GM21360 (cell line): ENCODE measurements around the gene BTBD16.

Experiments
- ATAC-seq: cut with Tn5 transposase; IDR thresholded peaks from one replicate; pipeline ENCODE4 v1.9.1; 2021; ENCODE audit warnings: mild to moderate bottlenecking, moderate library complexity; ENCODE audit not compliant: unreplicated experiment

Gene BTBD16

DNA sequence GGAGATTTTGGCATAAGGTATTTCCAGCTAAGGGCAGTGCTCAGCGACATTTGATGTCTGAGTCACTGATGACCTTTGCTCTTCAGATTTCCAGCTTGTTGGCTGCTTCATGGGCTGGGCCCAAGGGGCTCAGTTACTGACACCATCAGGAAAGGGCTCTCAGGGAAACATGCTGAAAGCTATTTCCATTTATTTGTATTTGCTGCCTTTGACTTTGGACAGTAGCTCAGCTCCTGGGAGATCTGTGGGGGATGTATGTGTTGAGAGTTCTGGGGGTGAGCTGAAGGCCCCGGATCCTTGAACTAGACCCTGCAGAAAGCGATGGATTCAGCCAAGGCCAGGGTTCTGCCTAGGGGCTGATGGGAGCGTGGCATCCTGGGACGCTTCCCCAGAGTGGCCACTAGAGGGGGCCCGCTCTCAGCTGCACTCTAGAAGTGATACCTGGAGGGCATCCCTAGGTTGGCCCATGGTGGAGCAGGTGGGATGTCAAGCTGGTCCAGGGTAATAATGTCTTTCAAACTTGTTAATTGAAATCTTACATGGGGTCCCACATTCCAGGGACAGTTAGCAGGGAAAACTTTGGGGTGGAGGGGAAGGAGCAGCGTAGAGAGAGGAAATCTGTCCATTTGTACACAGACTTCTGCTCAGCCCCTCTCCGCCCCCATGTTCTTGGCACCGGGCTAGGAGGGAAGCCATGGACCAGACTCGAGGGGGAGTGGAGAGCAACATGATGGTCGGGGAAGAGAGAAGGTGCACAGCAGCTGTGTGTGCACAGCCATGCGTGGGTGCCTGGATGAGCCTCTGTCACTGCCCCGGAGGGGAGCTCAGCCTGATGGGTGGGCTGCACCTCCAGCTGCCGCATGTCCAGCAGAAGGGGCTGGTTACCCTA, 3.0 kb upstream of the BTBD16 start:
- no peak for ATAC-seq

DNA sequence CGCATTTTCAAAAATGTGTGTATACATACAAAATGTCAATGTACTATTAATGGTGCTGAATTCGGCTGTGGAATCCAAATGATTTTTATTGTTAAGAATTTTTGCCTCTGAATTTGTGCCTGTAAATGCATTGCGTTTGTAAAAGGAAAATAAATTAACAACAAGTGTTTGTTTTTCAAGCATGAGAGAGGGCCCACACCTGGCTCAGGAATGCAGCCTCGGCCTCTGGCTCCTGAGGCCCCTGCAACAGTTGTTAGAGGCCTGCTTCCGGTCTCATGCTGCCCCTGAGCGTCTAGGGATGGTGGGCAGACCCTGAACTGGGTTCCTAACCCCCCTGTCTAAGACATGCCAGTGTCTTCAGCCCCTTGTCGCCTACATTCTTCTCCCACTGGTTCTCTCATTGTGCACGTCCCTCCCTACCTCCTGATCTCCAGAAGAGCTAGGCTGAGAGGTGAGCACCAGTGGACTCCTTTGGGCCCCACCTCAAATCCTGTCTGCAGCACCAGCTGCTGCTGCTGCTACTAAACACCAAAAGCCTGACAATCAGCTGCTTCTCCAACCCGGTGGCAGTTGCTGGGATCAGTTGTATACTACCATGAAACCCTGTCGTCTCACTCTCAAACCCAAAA, 1.9 kb upstream of the BTBD16 start:
- ATAC-seq = no peak

DNA sequence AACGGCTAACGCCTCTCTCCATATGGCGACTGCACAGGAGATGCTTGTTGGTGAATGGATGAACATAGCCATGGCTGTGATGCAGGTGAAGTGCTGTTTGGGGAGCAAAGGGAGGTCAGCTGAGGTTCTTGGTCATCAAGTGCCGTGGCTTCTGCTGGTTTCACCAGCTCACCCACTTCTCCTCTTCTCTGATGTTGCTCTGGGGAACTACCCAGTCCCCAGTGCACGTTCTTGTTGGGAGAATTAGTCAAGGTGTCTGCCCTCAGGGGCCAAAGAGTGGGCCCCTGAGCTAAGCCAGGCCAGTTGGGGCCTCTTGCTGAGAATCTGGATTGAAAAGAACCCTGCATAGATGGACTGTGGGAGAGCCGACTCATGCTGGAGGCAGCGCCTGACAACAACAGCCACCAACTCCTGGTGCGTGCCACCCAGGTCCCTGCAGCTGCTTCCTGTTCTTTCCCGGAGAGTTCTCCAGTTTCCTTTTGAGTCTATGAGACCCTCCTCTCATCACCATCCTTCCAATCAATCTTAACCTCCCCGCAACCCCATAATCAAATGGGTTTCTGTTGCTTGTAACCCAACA, 3.0 kb downstream of the BTBD16 start:
- ATAC-seq = no peak

DNA sequence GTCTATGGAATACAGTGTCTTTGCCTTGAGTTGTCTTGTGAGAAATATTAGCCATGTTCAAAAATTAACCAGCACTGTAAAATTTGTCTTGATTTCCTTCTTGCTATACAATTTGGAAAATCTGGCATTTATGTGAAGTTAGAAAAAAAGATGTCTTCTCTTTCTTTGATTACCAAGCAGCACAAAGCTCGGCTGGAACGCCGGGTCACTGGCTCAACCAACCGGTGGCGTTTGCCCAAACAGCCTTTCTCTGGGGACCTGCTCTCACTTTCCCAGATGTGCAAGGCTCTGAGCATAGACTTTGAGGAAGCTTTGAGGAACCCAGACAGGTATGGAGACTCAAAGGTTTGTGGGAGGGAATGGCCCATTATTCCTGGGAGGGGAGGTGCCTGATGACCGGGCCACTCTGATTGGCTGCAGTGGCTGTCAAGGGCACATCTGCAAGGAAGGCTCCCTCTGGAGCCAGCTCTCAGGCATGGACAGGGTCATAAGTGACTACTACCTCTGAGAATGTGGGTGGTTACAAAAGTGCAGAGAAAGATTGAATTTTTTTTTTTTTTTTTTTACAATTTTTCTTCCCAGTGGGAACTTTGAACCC, 5.6 kb downstream of the BTBD16 start:
- ATAC-seq = no peak

- no peak for ATAC-seq
Measured at GRCh38 chr10:122277526-122278136, 6.5 kb downstream of the BTBD16 start.

DNA sequence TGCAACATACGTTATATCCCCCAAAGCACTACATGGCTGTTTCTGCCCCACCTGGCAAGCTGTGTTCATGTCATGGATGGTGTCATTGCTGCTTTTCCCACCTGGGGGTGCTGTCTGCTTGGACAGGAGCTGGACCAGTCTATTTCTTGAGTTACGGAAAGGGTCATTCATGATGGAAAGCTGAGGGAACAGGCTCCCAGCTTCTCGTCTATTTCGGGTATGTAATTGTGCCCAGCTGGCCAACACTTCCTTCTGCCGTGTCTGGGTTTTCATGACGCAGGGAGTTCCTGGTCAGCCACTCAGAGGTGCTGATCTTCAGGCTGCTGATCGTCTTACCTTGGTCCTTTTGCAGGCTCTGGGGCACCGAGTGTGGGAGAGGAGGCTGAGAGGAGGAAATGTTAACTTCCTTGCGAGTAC, 8.6 kb downstream of the BTBD16 start:
- no peak for ATAC-seq

- ATAC-seq = no peak
Measured at GRCh38 chr10:122280156-122280555, 9.1 kb downstream of the BTBD16 start.

DNA sequence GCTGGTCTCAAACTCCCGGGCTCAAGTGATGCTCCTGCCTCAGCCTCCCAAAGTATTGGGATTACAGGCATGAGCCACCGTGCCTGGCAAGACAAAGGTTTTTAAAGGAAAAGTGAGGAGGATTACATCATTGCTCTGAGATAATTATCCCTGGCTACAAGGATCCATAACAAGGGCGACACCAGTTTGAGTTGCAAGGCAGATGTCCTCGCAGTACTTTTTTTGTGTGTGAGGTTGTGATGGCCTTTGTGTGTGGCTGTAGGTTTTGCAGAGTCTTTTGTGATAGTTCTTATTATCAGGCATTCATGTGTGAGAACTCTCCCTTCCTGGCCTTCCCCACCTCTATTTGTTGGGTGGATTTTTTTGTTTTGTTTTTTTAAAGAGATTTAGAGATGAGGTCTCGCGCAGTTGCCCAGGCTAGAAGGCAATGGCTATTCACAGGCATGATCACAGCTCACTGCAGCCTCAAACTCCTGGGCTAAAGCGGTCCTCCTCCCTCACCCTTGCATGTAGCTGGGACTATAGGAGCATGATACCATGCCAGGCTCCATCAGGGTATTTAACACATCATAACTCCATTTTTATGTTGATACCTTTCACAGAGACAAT, 10.0 kb downstream of the BTBD16 start:
- no peak for ATAC-seq

- ATAC-seq = no peak
Measured at GRCh38 chr10:122281751-122282150, 10.7 kb downstream of the BTBD16 start.

DNA sequence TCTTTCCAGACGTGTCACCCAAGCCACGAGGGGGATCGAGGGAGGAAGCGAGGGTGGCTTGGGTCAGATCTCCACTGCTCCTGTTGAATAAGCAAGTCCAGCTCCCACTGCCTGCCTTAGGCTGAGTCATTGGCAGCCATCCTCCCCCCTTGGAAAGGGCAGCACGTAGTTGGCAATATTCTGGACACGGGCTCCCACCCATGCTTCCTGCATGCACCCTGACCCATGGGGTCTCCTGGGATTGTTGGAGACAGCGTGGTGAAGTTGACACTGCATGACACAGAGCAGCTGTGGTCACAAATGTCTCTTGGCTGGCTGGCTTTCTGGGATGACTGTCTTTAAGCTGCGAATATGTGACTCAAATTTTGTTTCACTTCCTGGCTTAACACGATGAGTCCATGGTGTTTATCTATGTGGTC, 11.2 kb downstream of the BTBD16 start:
- ATAC-seq = no peak

GRCh38 chr10:122282909-122283308, 11.8 kb downstream of the BTBD16 start:
- no peak for ATAC-seq

DNA sequence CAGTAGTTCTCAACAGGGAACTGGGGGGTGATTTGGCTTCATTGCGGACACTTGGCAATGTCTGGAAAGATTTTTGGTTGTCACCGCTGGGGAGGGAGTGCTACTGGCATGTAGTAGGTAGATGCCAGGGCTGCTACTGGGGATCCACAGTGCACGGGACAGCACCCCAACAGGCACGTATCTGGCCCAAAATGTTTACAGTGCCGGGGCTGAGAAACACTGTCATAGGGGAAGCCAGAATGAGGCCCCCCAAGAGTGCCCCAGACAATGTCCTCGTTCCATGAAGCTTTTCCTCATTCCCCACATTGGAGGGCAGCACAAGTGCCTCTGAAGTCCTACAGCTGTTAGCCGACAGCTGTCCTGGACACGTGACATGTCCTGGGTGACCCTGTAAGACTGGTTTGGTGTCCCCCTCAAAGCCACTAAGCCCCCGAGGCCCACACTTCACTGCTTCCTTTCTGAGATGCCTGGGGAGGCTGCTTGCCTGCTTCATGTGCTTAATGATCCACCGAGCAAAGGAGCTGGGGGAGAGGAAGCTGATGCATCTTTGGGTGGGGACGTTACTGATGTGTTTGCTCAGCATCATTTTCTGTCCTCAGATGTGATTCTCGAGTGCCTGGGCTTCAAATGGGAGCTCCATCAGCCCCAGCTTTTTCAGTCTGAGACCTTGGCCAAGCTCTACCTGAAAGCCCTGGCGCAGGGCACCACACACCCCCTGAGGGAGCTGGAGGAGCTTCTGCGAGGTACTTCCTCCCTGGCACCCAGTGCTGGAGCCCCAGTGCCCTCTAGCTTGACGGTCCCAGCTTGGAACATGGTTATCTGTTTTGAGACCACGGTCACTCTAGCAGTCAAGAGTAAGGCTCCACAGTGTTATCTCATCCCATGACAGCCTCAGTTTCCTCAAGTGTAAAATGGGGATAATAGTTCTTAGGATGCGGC, 14.7 kb downstream of the BTBD16 start:
- ATAC-seq = no peak

DNA sequence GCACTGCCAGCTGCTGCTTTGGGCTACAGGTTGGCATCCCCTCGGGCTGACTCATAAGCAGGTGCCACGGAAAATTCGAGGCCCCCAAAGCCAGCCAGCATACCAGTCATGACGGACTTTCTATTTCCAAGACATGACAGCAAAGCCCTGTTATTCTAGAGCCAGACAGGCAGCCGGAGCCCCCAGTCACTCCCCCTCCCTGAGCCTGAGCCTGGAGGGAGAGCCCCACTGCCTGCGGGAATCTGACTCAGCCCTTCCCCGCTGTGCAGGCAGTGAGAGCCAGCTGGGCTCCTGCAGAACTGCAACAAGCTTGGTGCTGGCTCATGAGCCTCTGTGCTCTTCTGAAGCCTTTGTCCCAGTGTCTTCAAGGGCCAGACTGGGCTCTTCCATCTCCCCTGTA, 15.8 kb downstream of the BTBD16 start:
- ATAC-seq = no peak

DNA sequence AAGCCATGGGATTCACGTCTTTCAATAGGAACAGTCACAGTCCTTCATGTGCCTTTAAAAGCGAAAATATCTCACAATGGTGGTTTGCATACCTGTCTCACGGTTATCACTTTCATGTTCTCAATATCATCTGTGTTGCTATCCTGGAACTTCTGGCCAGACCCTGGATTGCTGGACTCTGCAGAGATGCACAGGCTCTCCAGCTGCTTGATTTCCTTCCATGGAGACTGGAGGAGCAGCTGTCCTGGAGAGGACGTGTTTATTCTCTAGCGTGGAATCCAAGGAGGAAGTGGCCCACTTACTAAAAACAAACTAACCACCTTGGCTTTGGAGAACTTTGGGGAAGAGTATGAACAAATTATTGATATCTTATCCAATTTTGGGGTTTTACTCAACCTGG, 16.5 kb downstream of the BTBD16 start:
- ATAC-seq = no peak

DNA sequence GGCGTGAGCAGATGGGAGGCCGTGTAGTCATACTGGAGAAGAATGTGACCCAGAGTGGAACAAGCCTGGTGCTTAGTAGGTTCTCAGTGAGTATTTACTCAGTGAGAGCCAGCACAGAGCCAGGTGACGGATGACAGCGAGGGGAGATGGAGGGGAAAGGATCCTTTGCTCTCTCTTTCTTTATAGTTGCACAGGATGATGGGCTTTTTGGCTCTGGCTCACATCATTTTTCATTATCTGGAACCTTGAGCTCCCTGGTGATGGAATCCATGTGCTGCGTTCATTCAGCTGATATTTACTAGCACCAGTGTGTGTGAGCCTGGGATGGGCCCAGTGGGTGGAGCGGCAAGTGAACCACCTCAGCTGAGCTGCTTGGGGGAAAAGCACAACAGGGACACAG, 17.2 kb downstream of the BTBD16 start:
- no peak for ATAC-seq

GRCh38 chr10:122288917-122289316, 17.8 kb downstream of the BTBD16 start:
- ATAC-seq = no peak

- no peak for ATAC-seq
Measured at GRCh38 chr10:122290334-122290733, 19.2 kb downstream of the BTBD16 start.

DNA sequence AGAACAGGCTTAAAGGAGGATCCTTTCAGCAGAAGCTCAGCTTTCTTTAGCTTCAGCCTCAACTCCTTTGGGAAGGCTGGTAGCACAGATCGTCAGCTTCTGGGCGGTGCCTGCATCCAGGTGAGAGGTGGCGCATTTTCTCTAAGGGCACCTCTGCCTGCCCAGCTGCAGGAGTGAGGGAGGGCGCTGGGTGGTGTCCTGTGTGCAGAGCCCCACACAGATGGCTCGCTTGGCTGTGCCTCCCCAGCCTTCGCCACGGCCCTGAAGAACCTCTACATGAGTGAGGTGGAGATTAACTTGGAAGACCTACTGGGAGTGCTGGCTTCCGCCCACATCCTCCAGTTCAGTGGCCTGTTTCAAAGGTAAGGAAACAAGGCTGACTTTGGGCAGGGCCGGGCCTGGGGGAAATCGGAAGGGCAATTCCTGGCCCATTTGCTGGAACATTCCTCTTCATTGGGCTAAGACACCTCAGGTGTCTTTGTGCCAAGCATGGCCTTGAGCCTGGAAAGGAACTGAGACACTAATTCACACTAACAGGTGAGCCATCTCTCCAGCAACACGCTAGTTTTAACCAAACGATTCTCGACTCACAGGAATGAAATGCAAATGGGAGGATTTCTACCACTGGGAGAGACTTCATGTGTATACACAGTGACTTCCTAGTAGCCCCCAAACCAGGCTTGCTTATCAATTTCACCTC, 19.9 kb downstream of the BTBD16 start:
- no peak for ATAC-seq

DNA sequence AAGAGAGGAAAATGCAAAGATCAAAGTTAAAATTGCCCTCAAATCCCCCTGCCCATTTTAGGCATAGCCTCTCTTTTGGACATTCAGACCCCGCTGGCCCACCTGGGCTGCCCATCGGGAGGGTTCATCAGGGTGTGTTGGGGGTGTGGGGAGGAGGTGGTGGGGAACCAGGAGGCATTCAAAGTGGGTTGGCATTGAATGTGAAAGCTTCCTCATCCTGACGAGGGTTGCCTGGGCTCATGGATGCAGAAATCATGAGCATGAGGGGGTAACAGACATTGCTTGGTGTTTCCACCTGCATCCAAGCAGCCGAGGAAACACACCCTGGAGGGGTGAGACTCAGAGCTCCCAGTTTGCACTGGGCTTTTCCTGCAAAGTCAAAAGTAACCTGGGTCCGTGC, 20.6 kb downstream of the BTBD16 start:
- no peak for ATAC-seq
